KMS-11 (cell line): ENCODE measurements around the gene DENND6B.

Source experiments
- H2AFZ ChIP-seq: fragments of 200-600 bp; sonication (generic); 2 replicates; pipeline ENCODE4 v1.6.1; 2016; ENCODE audit warnings: antibody characterized with exemption, mixed run types, low read depth
- H3K27ac ChIP-seq: fragments of 200-600 bp; sonication (generic); 2 replicates; pipeline ENCODE4 v1.6.1; 2016; ENCODE audit warnings: mild to moderate bottlenecking, mixed run types
- H3K27me3 ChIP-seq: fragments of 200-600 bp; sonication (generic); 2 replicates; pipeline ENCODE4 v1.6.1; 2017; ENCODE audit warnings: mild to moderate bottlenecking, low read depth, mixed run types, moderate library complexity; ENCODE audit not compliant: insufficient read depth
- H3K36me3 ChIP-seq: fragments of 200-600 bp; sonication (generic); 2 replicates; pipeline ENCODE4 v1.6.1; 2017; ENCODE audit warnings: mild to moderate bottlenecking, mixed run types; ENCODE audit not compliant: insufficient read depth
- H3K4me1 ChIP-seq: fragments of 200-600 bp; sonication (generic); 2 replicates; pipeline ENCODE4 v1.6.1; 2016; ENCODE audit warnings: mild to moderate bottlenecking, low read depth, mixed run types; ENCODE audit not compliant: poor library complexity, severe bottlenecking
- H3K4me2 ChIP-seq: fragments of 200-600 bp; sonication (generic); 2 replicates; pipeline ENCODE4 v1.7.0; 2016; ENCODE audit warnings: mild to moderate bottlenecking, mixed run types
- H3K4me3 ChIP-seq: fragments of 200-600 bp; sonication (generic); IDR thresholded peaks from 2 replicates; pipeline ENCODE4 v1.6.1; 2017; ENCODE audit warnings: low read depth, low read length, mixed read lengths; ENCODE audit not compliant: insufficient read depth
- H3K79me2 ChIP-seq: fragments of 200-600 bp; sonication (generic); 2 replicates; pipeline ENCODE4 v1.6.1; 2016; ENCODE audit warnings: low read depth, mixed run types; ENCODE audit not compliant: insufficient read depth
- H3K9ac ChIP-seq: fragments of 200-600 bp; sonication (generic); 2 replicates; pipeline ENCODE4 v1.6.1; 2016; ENCODE audit warnings: mild to moderate bottlenecking, mixed run types
- H4K20me1 ChIP-seq: fragments of 200-600 bp; sonication (generic); 2 replicates; pipeline ENCODE4 v1.6.1; 2016; ENCODE audit warnings: mild to moderate bottlenecking, mixed run types; ENCODE audit not compliant: insufficient read depth
- TF ChIP-seq, protein P1 (sequence below): fragments of 200-600 bp; sonication (generic); conservative IDR thresholded peaks from 2 replicates; pipeline ENCODE4 v1.6.1; 2017; ENCODE audit warnings: low read depth, mild to moderate bottlenecking, antibody characterized with exemption, low read length, moderate library complexity, mixed read lengths

Gene DENND6B

GRCh38 chr22:50260801-50261614 is 65.8 kb downstream of the DENND6B start:
- H3K27ac ChIP-seq: no peak overlapping the region
- no peaks in the 10 kb centered on the region for H3K79me2 ChIP-seq
- no peaks in the 10 kb centered on the region for H3K27me3 ChIP-seq
- no peaks in the 10 kb centered on the region for H3K36me3 ChIP-seq
- no peaks in the 10 kb centered on the region for H4K20me1 ChIP-seq
- no peak overlapping the region for H3K4me3 ChIP-seq
- H3K4me1 ChIP-seq: peaks cover 10% of the 10 kb centered on the region
- H3K4me2 ChIP-seq: peak overlapping the region; percentile 50; the same call in 1 of the 2 replicates
- TF ChIP-seq, protein P1, sequence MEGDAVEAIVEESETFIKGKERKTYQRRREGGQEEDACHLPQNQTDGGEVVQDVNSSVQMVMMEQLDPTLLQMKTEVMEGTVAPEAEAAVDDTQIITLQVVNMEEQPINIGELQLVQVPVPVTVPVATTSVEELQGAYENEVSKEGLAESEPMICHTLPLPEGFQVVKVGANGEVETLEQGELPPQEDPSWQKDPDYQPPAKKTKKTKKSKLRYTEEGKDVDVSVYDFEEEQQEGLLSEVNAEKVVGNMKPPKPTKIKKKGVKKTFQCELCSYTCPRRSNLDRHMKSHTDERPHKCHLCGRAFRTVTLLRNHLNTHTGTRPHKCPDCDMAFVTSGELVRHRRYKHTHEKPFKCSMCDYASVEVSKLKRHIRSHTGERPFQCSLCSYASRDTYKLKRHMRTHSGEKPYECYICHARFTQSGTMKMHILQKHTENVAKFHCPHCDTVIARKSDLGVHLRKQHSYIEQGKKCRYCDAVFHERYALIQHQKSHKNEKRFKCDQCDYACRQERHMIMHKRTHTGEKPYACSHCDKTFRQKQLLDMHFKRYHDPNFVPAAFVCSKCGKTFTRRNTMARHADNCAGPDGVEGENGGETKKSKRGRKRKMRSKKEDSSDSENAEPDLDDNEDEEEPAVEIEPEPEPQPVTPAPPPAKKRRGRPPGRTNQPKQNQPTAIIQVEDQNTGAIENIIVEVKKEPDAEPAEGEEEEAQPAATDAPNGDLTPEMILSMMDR: no peak
- peak overlapping the region; percentile 60; the same call in 1 of the 2 replicates for H3K9ac ChIP-seq
- H2AFZ ChIP-seq: no peak overlapping the region; the same call in 1 of the 2 replicates

DNA sequence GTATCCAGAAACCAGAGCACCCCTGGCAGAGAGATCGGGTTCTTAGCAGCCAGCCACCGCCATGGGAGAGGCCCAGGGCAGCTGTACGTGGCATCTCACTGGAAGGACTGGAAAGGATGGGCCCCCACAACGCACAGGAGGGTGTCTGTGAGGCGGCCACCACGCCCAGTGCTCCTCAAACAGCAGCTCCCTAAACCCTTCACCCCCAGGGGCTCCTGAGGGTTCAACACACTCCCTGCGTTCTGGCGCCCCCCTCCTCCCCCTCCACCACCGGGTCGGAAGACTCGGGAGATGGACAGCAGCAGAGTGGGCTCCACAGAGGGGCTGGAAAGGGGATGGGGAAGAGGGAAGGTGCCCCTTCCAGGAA is 66.4 kb downstream of the DENND6B start:
- H3K79me2 ChIP-seq: no peaks in the 10 kb centered on the region
- H3K4me1 ChIP-seq: peaks cover 10% of the 10 kb centered on the region
- peak overlapping the region; percentile 50; the same call in 1 of the 2 replicates for H3K4me2 ChIP-seq
- H3K9ac ChIP-seq: peak overlapping the region; percentile 60; the same call in 1 of the 2 replicates
- H3K27me3 ChIP-seq: no peaks in the 10 kb centered on the region
- H3K36me3 ChIP-seq: no peaks in the 10 kb centered on the region
- H2AFZ ChIP-seq: no peak overlapping the region; the same call in 1 of the 2 replicates
- no peak overlapping the region for H3K27ac ChIP-seq
- TF ChIP-seq, protein P1: no peak
- H4K20me1 ChIP-seq: no peaks in the 10 kb centered on the region
- H3K4me3 ChIP-seq: no peak overlapping the region

DNA sequence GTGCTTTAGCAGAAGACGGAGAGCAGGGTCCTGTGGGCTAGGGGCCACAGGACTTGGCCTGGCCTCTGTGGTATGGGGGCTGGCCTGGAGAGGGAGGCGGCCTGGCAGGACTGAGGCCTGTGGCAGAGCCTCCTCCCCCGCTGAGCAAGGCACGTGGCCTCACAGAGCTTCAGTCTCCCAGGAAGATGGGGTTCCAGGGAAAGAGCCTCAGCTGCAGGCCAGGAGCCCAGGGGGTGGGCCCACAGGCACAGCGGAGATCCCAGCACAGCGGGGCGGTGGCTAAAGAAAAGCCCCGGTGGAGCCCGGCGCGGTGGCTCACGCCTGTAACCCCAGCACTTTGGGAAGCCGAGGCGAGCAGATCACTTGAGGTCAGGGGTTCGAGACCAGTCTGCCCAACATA is 67.5 kb downstream of the DENND6B start:
- no peaks in the 10 kb centered on the region for H4K20me1 ChIP-seq
- H3K79me2 ChIP-seq: no peaks in the 10 kb centered on the region
- H3K36me3 ChIP-seq: no peaks in the 10 kb centered on the region
- TF ChIP-seq, protein P1: no peak
- peaks cover 10% of the 10 kb centered on the region for H3K4me1 ChIP-seq
- H3K9ac ChIP-seq: no peak overlapping the region
- H3K27ac ChIP-seq: no peak overlapping the region
- H2AFZ ChIP-seq: no peak overlapping the region
- H3K4me3 ChIP-seq: no peak overlapping the region
- H3K4me2 ChIP-seq: no peak overlapping the region
- no peaks in the 10 kb centered on the region for H3K27me3 ChIP-seq
